KMS-11 (cell line): ENCODE results near the gene CTIF.

Experiments used
- H2AFZ ChIP-seq: fragments of 200-600 bp; sonication (generic); 2 replicates; pipeline ENCODE4 v1.6.1; 2016; ENCODE audit warnings: antibody characterized with exemption, mixed run types, low read depth
- H3K27ac ChIP-seq: fragments of 200-600 bp; sonication (generic); 2 replicates; pipeline ENCODE4 v1.6.1; 2016; ENCODE audit warnings: mild to moderate bottlenecking, mixed run types
- H3K27me3 ChIP-seq: fragments of 200-600 bp; sonication (generic); 2 replicates; pipeline ENCODE4 v1.6.1; 2017; ENCODE audit warnings: mild to moderate bottlenecking, low read depth, mixed run types, moderate library complexity; ENCODE audit not compliant: insufficient read depth
- H3K36me3 ChIP-seq: fragments of 200-600 bp; sonication (generic); 2 replicates; pipeline ENCODE4 v1.6.1; 2017; ENCODE audit warnings: mild to moderate bottlenecking, mixed run types; ENCODE audit not compliant: insufficient read depth
- H3K4me1 ChIP-seq: fragments of 200-600 bp; sonication (generic); 2 replicates; pipeline ENCODE4 v1.6.1; 2016; ENCODE audit warnings: mild to moderate bottlenecking, low read depth, mixed run types; ENCODE audit not compliant: poor library complexity, severe bottlenecking
- H3K4me2 ChIP-seq: fragments of 200-600 bp; sonication (generic); 2 replicates; pipeline ENCODE4 v1.7.0; 2016; ENCODE audit warnings: mild to moderate bottlenecking, mixed run types
- H3K4me3 ChIP-seq: fragments of 200-600 bp; sonication (generic); IDR thresholded peaks from 2 replicates; pipeline ENCODE4 v1.6.1; 2017; ENCODE audit warnings: low read depth, low read length, mixed read lengths; ENCODE audit not compliant: insufficient read depth
- H3K79me2 ChIP-seq: fragments of 200-600 bp; sonication (generic); 2 replicates; pipeline ENCODE4 v1.6.1; 2016; ENCODE audit warnings: low read depth, mixed run types; ENCODE audit not compliant: insufficient read depth
- H3K9ac ChIP-seq: fragments of 200-600 bp; sonication (generic); 2 replicates; pipeline ENCODE4 v1.6.1; 2016; ENCODE audit warnings: mild to moderate bottlenecking, mixed run types
- H4K20me1 ChIP-seq: fragments of 200-600 bp; sonication (generic); 2 replicates; pipeline ENCODE4 v1.6.1; 2016; ENCODE audit warnings: mild to moderate bottlenecking, mixed run types; ENCODE audit not compliant: insufficient read depth
- TF ChIP-seq, protein P1 (sequence below): fragments of 200-600 bp; sonication (generic); conservative IDR thresholded peaks from 2 replicates; pipeline ENCODE4 v1.6.1; 2017; ENCODE audit warnings: low read depth, mild to moderate bottlenecking, antibody characterized with exemption, low read length, moderate library complexity, mixed read lengths

Gene CTIF

DNA sequence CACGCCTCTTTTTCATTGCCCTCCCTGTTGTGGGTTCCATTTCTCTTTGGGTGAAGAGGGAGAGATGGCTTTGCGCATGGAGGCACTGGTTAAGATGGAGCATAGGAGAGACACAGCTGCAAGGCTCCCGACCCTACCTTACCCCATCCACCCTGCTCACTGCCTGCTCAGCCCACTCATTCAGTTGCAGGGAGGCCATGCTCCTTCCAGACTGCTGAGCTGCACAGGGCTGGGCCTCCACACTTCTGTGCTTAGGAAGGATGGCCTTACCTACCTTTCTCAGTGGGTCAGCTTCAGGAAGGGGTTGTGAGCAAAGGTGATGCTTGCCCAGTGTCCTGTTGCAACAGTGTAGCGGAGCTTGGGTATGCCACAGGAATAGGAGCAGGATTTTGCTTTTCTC is 127.8 kb downstream of the CTIF start:
- Histone ChIP-seq H3K27me3 (no peaks in the 10 kb centered on the region), H3K9ac (no peak overlapping the region), H3K4me2 (no peak overlapping the region), H2AFZ (no peak overlapping the region), H3K4me1 (no peaks in the 10 kb centered on the region), H3K4me3 (no peak overlapping the region), H4K20me1 (no peaks in the 10 kb centered on the region), H3K36me3 (no peaks in the 10 kb centered on the region), H3K79me2 (no peaks in the 10 kb centered on the region), H3K27ac (no peak overlapping the region)
- TF ChIP-seq, protein P1, sequence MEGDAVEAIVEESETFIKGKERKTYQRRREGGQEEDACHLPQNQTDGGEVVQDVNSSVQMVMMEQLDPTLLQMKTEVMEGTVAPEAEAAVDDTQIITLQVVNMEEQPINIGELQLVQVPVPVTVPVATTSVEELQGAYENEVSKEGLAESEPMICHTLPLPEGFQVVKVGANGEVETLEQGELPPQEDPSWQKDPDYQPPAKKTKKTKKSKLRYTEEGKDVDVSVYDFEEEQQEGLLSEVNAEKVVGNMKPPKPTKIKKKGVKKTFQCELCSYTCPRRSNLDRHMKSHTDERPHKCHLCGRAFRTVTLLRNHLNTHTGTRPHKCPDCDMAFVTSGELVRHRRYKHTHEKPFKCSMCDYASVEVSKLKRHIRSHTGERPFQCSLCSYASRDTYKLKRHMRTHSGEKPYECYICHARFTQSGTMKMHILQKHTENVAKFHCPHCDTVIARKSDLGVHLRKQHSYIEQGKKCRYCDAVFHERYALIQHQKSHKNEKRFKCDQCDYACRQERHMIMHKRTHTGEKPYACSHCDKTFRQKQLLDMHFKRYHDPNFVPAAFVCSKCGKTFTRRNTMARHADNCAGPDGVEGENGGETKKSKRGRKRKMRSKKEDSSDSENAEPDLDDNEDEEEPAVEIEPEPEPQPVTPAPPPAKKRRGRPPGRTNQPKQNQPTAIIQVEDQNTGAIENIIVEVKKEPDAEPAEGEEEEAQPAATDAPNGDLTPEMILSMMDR = no peak

DNA sequence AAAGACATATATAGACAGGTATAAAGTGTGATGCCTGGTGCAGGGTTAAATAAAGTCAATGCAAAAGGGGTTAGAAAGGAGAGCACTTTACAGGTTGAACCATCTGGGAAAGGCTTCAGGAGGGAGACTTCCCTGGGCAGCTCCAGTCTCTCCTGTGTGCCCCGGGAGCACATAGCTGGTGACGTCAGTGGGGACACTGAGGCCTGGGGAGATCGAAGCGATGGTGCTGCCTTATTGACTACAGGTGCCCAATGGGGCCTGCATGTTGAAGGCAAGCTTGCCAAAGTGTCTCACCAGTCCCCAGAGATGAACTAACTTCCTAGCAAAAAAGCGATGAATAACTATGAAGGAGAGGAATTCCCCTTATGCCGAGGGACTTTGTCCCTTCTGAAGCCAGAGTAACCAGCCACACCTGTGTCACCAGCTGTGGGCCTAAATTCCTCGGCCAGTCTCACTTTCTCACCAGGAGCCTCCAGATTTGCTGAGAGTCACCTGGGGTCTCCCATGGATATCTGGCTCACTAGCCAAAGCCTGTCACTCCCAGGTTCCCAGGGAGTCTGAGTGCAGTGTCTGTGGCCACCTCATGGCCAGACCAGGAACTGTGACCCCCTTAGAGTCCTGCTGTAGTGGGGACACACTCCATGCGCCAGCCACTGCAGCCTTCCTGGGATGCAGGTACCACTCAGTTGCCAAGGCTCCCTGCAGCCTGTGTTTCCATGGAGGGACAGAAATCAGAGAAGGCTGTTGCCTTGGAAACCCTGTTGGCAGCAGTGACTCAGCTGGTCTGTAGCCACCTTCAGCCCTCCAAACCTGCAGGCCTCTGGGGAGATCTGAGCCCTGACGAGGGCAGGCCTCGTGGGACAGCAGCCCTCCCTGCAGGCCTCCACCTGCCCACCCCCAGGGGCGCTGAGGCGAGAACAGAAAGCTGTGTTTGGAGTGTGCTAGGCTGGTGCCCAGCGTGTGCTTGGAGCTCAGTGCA is 128.7 kb downstream of the CTIF start:
- H3K36me3 ChIP-seq = no peaks in the 10 kb centered on the region
- no peak overlapping the region for H3K4me2 ChIP-seq
- no peaks in the 10 kb centered on the region for H3K79me2 ChIP-seq
- H2AFZ ChIP-seq = no peak overlapping the region
- H3K4me3 ChIP-seq = no peak overlapping the region
- TF ChIP-seq, protein P1 = no peak
- H3K27ac ChIP-seq = no peak overlapping the region
- no peaks in the 10 kb centered on the region for H3K27me3 ChIP-seq
- H3K4me1 ChIP-seq = no peaks in the 10 kb centered on the region
- no peaks in the 10 kb centered on the region for H4K20me1 ChIP-seq
- no peak overlapping the region for H3K9ac ChIP-seq

- H3K4me1 ChIP-seq = no peaks in the 10 kb centered on the region
- H2AFZ ChIP-seq = no peak overlapping the region
- H3K4me3 ChIP-seq = no peak overlapping the region
- no peaks in the 10 kb centered on the region for H3K27me3 ChIP-seq
- no peaks in the 10 kb centered on the region for H4K20me1 ChIP-seq
- H3K27ac ChIP-seq = no peak overlapping the region
- no peaks in the 10 kb centered on the region for H3K79me2 ChIP-seq
- H3K9ac ChIP-seq = no peak overlapping the region
- H3K4me2 ChIP-seq = no peak overlapping the region
- TF ChIP-seq, protein P1 = no peak
- no peaks in the 10 kb centered on the region for H3K36me3 ChIP-seq
These were observed 129.8 kb downstream of the CTIF start for GRCh38 chr18:48668466-48669179.

DNA sequence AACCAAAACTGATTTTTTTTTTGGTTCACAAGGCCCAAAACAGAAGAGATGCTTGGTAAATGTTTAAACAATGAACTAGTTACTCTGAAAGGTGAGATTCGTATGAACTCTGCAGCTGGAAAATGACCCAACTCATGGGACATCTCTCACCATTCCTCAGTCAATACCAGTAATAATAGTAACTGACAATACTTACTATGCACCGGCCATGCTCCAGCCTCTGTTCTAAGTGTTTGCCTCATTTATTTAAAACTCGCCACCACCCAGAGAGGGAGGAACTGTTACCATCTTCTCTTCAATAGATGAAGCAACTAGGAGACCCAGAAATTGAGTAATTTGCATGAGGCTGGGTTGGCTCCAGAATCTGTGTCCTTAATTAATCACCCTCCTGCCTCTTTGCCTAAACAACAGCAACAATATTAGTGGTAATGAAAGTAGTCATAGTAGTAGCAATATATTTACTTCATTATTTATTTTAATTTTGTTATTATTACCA is 130.4 kb downstream of the CTIF start:
- no peak overlapping the region for H3K9ac ChIP-seq
- no peak overlapping the region for H3K4me3 ChIP-seq
- H3K4me2 ChIP-seq = no peak overlapping the region
- H3K4me1 ChIP-seq = no peaks in the 10 kb centered on the region
- no peaks in the 10 kb centered on the region for H4K20me1 ChIP-seq
- no peaks in the 10 kb centered on the region for H3K79me2 ChIP-seq
- TF ChIP-seq, protein P1 = no peak
- H3K27ac ChIP-seq = no peak overlapping the region
- no peaks in the 10 kb centered on the region for H3K27me3 ChIP-seq
- no peak overlapping the region for H2AFZ ChIP-seq
- no peaks in the 10 kb centered on the region for H3K36me3 ChIP-seq
